T-helper 2 cell treated with Interferon-gamma antibody and Interleukin-4, amounts not matched to agents 100 ng/mL and 5 ng/mL, for 36 hours (primary cell): ENCODE data around the gene PDAP1. TPM values are rescaled to one million over a fixed set of nuclear protein-coding genes. Genes with fewer than 3 reads are reported as not detected.
"Not testable (repeated sequence)": the region's sequence is repeated elsewhere in the genome, so short reads cannot be mapped to it uniquely, and the experiment has no call there.

Source experiments
- intact Hi-C: fragments of 100-400 bp; cut with micrococcal nuclease; formaldehyde crosslinking; loops from one replicate; pipeline ENCODE4 v1.15.1; 2023
- total RNA-seq: library from RNA; stranded (reverse); gene quantifications from 2 replicates; pipeline ENCODE4 v1.2.3, GENCODE V29; 2022

The PDAP1 gene
- total RNA-seq, 1 donor from 2014 or later: 107 TPM

DNA sequence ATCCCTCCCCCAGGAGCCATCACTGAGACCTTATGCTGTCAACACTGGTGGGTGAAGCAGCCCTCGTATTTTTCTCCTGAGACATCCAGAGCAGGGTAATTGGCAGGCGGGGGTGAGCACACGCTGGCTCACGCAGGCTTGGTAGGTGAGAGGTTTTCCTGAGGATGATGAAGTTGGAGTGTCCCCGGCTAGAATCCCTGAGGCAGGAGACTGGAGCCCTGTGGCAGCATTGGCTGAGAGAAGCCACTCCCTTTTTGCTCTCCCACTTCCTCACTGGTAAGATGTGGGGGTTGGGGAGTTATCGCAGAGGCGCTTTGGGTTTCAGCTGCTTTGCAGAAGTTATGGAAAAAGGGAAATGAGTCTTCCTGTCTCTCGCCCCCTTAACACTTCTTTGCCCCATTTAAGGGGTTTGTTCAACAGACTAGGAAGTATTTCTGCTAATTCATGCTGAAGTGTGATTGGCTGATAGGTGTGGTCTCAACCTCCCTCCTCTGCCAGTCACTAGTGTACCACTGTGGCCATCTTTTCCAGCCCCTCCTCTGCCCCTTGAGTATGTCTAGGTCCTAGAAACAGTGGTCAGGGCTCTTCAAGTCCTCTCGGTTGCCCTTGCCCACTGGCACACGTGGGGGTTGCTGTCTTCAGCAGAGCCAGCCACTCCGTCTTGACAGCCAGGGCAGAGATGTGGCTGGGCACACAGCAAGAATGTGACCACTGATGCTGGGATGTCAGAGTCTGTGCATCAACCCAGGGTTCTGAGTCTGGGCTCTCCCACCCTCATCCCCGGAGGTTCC, 28.2 kb downstream of the PDAP1 start:
- intact Hi-C loops: no loop called here

DNA sequence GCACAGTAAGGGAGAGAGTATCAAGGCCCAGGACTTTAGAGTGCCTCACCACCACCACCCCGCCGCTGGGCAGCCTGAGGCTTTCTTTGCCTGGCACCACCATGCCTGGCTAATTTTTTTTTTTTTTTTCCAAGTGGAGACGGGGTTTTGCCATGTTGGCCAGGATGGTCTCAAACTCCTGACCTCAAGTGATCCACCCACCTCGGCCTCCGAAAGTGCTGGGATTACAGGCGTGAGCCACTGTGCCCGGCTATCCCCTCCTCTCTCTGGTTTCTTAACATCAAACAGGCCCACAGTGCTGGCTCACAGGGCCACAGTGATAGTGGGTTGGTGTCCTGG, 28.7 kb downstream of the PDAP1 start:
- intact Hi-C loops: loop anchor here (5.0 kb wide), 1 partner anchor 93 kb away; the partner anchor contains the start of gene ZNF789

DNA sequence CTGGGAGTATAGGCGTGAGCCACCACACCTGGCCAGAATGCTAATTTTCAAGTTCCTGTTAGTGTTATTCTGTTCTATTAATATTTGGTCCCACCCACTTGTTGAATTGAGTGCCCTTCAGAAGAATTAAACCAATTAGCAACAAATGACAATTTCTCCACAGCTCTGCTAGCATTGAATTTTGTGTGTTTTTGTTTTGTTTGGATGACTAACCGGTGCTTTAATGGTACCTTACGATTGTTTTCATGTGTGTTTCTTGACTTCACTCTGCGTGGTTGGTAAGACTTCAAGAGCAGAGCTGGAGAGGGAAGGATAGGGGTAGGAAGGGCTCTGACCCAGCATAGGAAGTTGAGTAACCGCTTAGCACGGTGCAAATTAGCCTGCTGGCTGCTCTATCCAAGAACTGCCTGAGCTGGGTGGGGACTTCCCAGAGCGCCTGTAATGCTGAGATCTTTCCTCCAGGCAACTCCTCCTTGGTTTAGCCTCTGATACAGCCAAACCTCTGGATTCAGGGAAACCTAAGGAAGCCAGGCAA, 29.3 kb downstream of the PDAP1 start:
- intact Hi-C loops: loop anchor here (5.0 kb wide), 1 partner anchor 93 kb away; the partner anchor contains the start of gene ZNF789

- intact Hi-C loops: loop anchor here (2.0 to 5.0 kb wide), 4 partner anchors 18 to 97 kb away; partner anchors contain the start of genes CPSF4, PTCD1 and ZNF789
Measured at GRCh38 chr7:99375070-99375807, 33.2 kb downstream of the PDAP1 start.

DNA sequence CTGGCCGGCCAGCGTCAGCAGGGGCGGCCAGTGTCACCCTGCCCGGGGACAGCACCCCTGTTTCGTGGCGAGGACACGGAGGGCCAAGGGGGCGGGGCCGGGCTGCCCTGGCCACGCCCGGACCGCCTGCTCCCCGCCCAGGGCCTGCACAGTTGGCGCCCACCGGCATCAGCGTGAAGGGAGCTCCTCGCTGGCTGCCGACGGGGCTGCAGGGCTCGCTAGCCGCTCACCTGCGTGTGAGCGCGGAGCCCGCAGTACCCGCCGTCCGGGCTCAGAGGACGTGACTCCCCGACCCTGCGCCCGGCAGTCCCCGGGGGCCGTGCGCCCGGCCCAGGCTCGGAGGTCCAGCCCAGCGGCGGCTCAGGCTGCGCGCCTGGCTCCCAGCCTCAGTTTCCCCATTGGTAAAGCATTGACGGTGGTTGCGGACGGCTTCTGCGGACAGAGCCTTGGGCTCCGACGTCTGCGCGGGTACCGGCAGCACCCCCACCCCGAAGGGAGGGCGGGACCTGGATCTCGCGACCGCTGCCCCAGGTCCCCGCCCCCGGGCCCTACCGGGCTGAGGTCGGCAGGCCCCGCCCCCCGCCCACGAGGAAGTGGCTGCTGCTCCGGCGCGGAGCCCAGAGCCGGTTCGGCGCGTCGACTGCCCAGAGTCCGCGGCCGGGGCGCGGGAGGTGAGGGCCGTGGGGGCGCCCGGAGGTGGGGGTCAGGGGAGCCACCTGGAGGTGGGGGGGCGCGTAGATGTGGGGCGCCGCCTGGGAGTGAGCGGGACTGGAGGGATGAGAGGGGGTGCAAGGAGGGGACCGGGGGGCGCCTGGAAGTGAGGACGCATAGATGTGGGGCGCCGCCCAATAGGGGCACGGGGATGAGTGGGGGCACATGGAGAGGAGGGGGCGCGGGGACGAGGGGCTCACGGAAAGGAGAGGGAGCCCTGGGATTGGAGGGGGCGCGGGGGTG, 34.0 kb downstream of the PDAP1 start, which contains the start of gene ARPC1B:
Gene ARPC1B (plus strand): TSS at position 620 of the 954 bp plus-strand sequence. CDS start 10,985 bp downstream, outside the sequence.
- intact Hi-C loops: loop anchor here (1.0 to 5.0 kb wide), 5 partner anchors 18 to 98 kb away; partner anchors contain the start of genes BUD31, CPSF4, PDAP1 and PTCD1

GRCh38 chr7:99373091-99374066, 35.0 kb downstream of the PDAP1 start:
- intact Hi-C loops: loop anchor here (1.0 to 2.0 kb wide), 4 partner anchors 19 to 65 kb away; partner anchors contain the start of genes BUD31, CPSF4, PDAP1 and PTCD1

- intact Hi-C loops: no loop called here
Measured at GRCh38 chr7:99372275-99373090, 35.9 kb downstream of the PDAP1 start.

DNA sequence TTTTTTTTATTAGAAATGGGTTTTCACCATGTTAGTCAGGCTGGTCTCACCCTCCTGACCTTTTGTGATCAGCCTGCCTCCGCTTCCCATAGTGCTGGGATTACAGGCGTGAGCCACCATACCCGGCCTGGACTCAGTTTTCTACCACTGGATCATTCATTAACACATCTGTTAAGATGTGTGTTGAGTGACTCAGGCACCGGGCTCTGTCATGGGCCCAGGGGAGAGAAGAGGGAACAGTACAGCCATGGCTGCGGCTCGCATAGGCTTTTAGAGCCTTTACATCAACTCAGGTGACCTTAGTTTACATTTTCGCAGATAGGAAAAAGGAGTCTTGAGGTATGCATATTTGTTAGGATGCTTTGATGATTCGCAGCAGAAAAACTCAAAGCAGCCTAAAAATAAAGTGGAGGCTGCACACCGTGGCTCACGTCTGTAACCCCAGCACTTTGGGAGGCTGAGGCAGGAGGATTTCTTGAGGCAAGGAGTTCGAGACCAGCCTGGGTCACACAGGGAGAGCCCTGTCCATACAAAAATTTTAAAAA, 36.9 kb downstream of the PDAP1 start:
- intact Hi-C loops: no loop called here

DNA sequence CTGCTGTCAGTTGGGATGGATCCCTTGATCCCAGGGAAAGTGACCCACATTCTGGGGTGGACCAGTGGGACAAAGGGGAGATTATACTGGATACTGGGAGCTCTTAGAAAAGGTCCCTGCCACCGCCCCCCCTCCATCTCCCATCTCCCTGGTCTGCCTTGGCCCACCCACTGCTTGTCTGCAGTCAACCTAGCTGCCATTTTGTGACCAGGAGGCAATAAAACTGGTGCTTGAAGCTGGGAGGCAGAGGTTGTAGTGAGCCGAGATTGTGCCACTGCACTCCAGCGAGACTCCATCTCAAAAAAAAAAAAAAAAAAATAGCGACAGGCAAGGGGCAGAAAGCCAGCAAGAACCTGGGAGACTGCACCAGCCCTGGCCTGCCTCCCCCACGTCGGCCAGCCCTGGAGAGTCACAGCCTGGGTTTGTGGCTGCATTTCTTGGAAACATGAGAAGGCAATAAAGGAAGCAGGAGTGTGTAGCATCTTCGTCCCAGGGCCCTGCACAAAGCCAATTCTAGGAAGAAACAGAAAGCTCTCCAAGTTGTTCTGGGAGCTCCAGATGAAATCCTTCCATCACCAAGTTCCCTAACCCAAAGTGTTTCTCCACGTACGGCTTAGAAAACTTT, 38.5 kb downstream of the PDAP1 start:
- intact Hi-C loops: no loop called here

DNA sequence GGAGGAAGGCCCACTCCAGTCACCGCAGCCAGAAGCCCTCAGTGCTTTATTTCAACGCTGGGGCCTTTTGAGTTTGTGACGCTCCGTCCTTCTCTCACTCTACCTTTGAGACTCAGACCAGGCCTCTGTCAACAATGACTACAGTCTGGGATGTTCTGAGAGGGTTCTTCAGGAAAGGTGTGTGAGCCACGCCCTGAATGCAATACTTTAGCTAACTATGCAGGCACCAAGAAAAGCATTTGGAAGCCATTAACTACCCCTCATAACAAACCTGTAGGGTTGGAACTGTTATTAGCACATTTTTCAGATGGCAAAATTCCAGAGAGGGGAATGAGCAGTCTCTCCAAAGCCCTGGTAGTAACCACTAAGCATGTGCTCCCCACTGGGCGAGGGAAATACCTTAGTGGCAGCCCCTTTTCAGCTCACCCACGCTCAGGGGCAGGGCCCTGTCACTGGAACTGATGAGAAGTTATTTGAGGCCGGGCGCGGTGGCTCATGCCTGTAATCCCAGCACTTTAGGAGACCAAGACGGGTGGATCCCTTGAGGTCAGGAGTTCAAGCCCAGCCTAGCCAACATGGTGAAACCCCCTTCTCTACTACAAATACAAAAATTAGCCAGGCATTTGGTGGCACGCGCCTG, 39.5 kb downstream of the PDAP1 start:
- intact Hi-C loops: no loop called here

GRCh38 chr7:99366646-99367045, 41.8 kb downstream of the PDAP1 start:
- intact Hi-C loops: no loop called here

DNA sequence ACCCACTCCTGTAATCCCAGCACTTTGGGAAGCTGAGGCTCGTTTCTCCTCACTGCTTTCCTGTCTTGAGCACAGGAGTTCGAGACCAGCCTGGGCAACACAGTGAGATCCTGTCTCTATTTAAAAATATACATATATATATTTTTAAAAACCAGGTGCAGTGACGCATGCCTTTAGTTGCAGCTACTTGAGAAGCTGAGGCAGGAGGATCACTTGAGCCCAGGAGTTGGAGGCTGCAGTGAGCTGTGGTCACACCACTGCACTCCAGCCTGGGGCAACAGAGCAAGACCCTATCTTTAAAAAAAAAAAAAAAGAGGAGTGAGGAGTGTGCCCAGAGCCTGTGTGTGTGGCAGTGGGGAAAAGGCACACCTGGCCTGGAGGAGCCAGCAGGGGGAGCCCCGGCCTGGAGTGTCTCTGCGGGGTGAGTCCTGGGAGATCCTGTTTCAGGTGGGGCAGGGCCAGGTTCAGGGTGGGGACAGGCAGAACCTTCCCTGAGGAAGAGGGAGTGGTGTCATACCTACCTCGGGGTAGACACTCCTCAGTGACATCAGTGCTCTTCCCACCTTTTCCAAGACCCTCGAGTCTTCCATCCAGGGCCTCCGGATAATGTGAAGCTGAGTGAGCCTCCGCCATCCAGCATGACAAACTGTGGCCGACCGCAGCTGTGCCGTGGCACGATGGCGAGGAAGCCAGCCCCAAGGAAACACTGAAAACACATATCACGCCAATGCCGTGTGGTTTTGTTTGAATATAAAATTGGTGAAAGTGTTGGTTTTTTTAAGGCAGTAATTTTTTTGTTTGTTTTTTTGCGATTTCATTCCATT, 42.9 kb downstream of the PDAP1 start:
- intact Hi-C loops: loop anchor here (1.0 kb wide), 1 partner anchor 22 kb away; no protein-coding TSS in a partner anchor

DNA sequence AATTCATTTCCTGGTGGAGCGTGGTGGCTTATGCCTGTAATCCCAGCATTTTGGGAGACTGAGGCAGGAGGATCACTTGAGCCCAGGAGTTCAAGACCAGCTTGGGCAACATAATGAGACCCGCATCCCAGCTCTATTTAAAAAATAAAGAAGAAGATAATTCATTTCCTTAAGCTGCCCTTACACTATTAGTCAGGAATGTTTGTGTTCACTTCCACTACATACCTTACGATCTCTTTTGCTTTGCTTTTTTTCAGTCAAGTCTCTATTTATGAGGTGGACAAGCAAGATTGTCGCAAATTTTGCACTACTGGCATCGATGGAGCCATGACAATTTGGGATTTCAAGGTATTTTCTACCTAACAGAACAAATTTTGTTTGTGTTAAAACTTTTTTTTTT, 45.1 kb downstream of the PDAP1 start:
- intact Hi-C loops: no loop called here

DNA sequence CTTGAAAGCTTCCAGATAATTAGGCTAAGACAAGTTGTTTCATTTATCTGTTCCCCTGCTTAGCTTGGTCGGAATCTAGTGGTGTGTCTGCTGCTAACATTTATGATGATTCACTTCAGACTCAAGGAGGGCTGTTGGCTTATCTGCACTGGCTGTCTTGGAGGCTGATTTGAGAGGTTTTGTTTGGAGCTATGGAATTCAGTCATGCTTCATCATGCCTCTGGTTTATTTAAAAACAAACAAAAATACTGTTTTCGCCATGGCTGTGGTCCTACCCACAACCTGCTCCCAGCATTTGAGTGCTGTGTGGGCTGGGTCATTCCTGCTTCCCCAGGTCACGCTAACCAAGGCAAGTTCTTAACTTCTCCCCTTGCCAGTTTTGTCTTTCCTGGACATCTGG, 45.6 kb downstream of the PDAP1 start:
- intact Hi-C loops: no loop called here

DNA sequence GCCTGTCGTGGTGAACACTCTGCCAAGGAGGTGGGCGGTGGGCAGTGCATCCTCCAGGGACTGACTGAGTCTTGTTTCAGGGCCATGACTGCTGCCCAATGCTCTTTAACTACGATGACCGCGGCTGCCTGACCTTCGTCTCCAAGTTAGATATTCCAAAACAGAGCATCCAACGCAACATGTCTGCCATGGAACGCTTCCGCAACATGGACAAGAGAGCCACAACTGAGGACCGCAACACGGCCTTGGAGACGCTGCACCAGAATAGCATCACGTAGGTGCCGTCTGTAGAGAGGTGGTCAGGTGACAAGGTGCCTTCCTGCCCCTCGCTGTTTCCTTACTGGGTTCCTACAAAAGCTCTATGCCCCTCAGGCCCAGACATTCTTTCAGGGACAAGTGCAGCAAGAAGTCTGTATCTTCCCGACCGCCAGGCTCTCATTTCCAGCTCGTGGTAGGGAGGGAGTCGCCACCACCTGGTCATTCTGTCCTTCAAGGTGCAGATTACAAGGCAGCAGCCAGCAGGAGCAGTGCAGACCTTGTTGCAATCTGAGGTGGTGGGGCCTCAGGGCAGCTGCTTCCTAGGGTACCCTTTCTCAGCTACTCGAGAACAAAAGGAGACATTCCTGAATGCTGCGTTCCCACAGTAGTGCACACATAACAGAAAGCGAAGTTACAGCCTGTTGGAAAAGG, 48.8 kb downstream of the PDAP1 start:
- intact Hi-C loops: no loop called here

DNA sequence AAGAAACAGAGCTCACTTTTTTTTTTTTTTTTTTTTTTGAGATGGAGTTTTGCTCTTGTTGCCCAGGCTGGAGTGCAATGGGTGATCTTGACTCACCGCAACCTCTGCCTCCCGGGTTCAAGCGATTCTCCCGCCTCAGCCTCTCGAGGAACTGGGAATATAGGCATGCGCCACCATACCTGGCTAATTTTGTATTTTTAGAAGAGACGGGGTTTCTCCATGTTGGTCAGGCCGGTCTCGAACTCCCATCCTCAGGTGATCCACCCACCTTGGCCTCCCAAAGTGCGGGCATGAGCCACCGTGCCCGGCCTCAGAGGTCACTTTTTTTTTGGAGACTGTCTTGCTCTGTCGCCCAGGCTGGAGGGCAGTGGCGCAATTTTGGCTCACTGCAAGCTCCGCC, 49.9 kb downstream of the PDAP1 start:
- intact Hi-C loops: not testable (repeated sequence)
